ENCODE results near the gene SUSD5.

- no peak for TF ChIP-seq CTCF (IDR thresholded peaks at IDR 0.05)
- no peak for TF ChIP-seq POLR2A (IDR thresholded peaks at IDR 0.05; ENCODE audit: low read depth)
- no peak for TF ChIP-seq EP300 (IDR thresholded peaks at IDR 0.05)
- TF ChIP-seq POLR2AphosphoS5 (IDR thresholded peaks at IDR 0.05): no peak
These were observed 113.2 kb downstream of the SUSD5 start for GRCh38 chr3:33105341-33105948.
